Endothelial cell (in vitro differentiated cells): Measurements from ENCODE around the gene ABAT. TPM values are rescaled to one million over a fixed set of nuclear protein-coding genes. Genes with fewer than 3 reads are reported as not detected.
"Not testable (repeated sequence)": the region's sequence is repeated elsewhere in the genome, so short reads cannot be mapped to it uniquely, and the experiment has no call there.

ENCODE experiments used
- DNase-seq: peaks from one replicate; pipeline ENCODE4 v3.0.0; 2021; ENCODE audit warnings: low spot score
- H3K27ac Mint-ChIP-seq: one replicate; pipeline ENCODE4 v1.8.0; 2021; ENCODE audit warnings: mixed read lengths, inconsistent platforms; ENCODE audit not compliant: unreplicated experiment
- H3K27me3 Mint-ChIP-seq: one replicate; pipeline ENCODE4 v1.8.0; 2021; ENCODE audit warnings: mild to moderate bottlenecking, moderate library complexity, mixed read lengths, inconsistent platforms; ENCODE audit not compliant: unreplicated experiment
- H3K36me3 Mint-ChIP-seq: one replicate; pipeline ENCODE4 v1.8.0; 2021; ENCODE audit warnings: mild to moderate bottlenecking, low read depth, mixed read lengths, inconsistent platforms; ENCODE audit not compliant: unreplicated experiment
- H3K4me1 Mint-ChIP-seq: one replicate; pipeline ENCODE4 v1.8.0; 2021; ENCODE audit warnings: mild to moderate bottlenecking, mixed read lengths, inconsistent platforms; ENCODE audit not compliant: unreplicated experiment
- H3K4me3 Mint-ChIP-seq: one replicate; pipeline ENCODE4 v1.8.0; 2021; ENCODE audit warnings: mild to moderate bottlenecking, mixed read lengths, inconsistent platforms; ENCODE audit not compliant: unreplicated experiment
- H3K9me3 Mint-ChIP-seq: one replicate; pipeline ENCODE4 v1.8.0; 2021; ENCODE audit warnings: mixed read lengths, inconsistent platforms; ENCODE audit not compliant: unreplicated experiment
- CTCF ChIP-seq: fragments of 200-600 bp; sonication (generic); IDR thresholded peaks from one replicate; pipeline ENCODE4 v1.5.0; 2021; ENCODE audit warnings: antibody characterized with exemption; ENCODE audit not compliant: unreplicated experiment
- total RNA-seq: library from RNA; stranded (reverse); fragmentation: NEBNext Ultra II Directional; extraction: Animal tissue kit (Norgen Biotek cat#: 25700); gene quantifications from one replicate; pipeline ENCODE4 v1.2.1, GENCODE V29; 2021; ENCODE audit not compliant: unreplicated experiment

ABAT gene
- total RNA-seq, 1 donor from 2014 or later, result 1.6 TPM

- no peaks in the 10 kb centered on the region for H3K9me3 Mint-ChIP-seq
- peaks cover 22% of the 10 kb centered on the region for H3K36me3 Mint-ChIP-seq
- H3K4me1 Mint-ChIP-seq, result no peaks in the 10 kb centered on the region
- H3K4me3 Mint-ChIP-seq, result no peak overlapping the region
- no peak for DNase-seq
- peaks cover 5% of the 10 kb centered on the region for H3K27me3 Mint-ChIP-seq
- no peak for TF ChIP-seq CTCF
- H3K27ac Mint-ChIP-seq, result no peak overlapping the region
Observed at GRCh38 chr16:8649829-8650554, 24.4 kb upstream of the ABAT start.

GRCh38 chr16:8651958-8652357 is 22.5 kb upstream of the ABAT start:
- TF ChIP-seq CTCF, result peak; percentile 41
- H3K36me3 Mint-ChIP-seq, H3K27ac Mint-ChIP-seq, H3K9me3 Mint-ChIP-seq, H3K4me3 Mint-ChIP-seq, H3K4me1 Mint-ChIP-seq, H3K27me3 Mint-ChIP-seq: not testable (repeated sequence)
- DNase-seq, result peak; percentile 41

- no peaks in the 10 kb centered on the region for H3K4me1 Mint-ChIP-seq
- H3K36me3 Mint-ChIP-seq, result no peaks in the 10 kb centered on the region
- no peak overlapping the region for H3K27ac Mint-ChIP-seq
- TF ChIP-seq CTCF, result peak; percentile 44
- H3K9me3 Mint-ChIP-seq, result no peaks in the 10 kb centered on the region
- H3K4me3 Mint-ChIP-seq, result no peak overlapping the region
- peaks cover 2% of the 10 kb centered on the region for H3K27me3 Mint-ChIP-seq
- peak; percentile 49 for DNase-seq
Observed at GRCh38 chr16:8655184-8655717, 19.2 kb upstream of the ABAT start.

- no peak overlapping the region for H3K27ac Mint-ChIP-seq
- H3K9me3 Mint-ChIP-seq, result no peaks in the 10 kb centered on the region
- no peaks in the 10 kb centered on the region for H3K36me3 Mint-ChIP-seq
- no peak for DNase-seq
- H3K4me1 Mint-ChIP-seq, result no peaks in the 10 kb centered on the region
- no peak overlapping the region for H3K4me3 Mint-ChIP-seq
- no peak for TF ChIP-seq CTCF
- peaks cover 2% of the 10 kb centered on the region for H3K27me3 Mint-ChIP-seq
Observed at GRCh38 chr16:8656376-8656775, 18.0 kb upstream of the ABAT start.

- DNase-seq, result peak; percentile 82
- Mint-ChIP-seq H3K27ac (no peak overlapping the region), H3K4me1 (no peaks in the 10 kb centered on the region), H3K27me3 (peaks cover 2% of the 10 kb centered on the region), H3K9me3 (no peaks in the 10 kb centered on the region), H3K36me3 (no peaks in the 10 kb centered on the region), H3K4me3 (no peak overlapping the region)
- TF ChIP-seq CTCF, result peak; percentile 59
Observed at GRCh38 chr16:8660841-8661301, 13.5 kb upstream of the ABAT start.
